ENCODE measurements around the gene PIK3C2G.

The PIK3C2G gene

DNA sequence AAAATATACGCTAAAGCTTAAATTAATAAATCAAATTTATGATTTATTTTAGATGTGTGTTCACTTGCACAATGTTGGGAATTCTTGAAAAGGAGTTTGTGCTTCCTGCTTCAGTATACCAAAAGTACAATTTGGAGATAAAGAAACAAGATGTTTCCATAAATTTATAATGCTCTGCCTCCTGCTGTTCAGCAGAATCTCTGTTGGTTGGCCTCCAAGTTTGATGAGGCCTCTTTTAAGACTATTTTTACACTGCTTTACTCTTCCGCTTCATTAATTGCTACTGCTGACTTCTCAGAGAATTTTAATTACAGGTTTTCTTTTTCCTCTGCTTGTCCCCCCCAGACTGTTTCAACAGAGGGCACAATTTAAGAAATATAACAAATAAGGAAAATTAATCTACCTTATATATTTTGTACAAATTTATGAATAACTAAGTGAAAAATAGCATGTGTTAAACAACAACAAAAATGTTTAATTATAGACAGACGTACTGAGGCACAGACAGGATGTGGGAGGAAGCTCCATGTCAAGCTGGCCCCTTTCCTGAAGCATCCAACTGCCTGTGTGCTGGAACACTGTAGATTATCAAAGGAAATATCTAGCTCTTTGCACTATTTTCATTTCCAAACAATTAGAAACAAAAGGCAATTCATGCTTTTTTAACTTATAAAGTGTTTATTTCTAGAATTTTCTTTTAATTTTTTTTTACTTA, 83.9 kb downstream of the PIK3C2G start:
- no peak for DNase-seq (ENCODE audit: low spot score)

DNA sequence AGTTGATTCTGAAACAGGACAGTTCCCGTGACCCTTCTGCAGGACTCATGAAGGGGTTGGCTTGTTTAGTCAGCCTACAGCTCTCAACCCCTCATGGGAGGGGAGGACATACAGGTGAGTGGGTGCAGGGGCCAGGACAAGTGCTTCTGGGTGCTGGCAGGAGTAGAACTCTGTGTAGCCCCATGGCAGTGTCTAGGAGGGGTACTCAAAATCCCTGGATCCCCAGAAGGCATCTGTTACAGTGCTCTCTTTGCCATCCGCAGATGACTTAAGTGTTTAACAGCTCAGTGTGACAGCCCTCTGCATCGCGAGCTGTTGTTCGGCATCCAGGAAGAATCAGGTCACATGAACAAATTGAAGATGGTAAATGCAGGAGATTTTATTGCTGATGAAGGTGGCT, 91.0 kb downstream of the PIK3C2G start:
- no peak for DNase-seq (ENCODE audit: low spot score)

GRCh38 chr12:18355429-18355828, 94.1 kb downstream of the PIK3C2G start:
- no peak for DNase-seq (ENCODE audit: low spot score)

DNA sequence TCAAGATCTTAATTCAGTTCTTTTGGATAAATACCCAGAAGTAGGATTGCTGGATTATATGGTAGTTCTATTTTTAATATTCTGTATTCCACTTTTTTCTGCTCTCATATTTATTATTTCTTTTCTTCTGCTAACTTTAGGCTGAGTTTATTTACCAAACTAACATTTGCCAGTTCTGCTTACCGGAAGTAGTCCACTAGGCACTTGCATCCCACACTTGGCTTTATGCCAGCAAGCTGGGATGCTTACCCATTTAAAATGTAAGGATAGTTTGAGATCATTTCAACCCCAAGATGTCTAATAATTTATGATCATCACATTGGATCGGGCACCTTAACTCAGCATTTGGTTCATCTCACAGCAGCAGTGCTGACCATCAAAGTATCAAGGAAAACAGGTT, 96.8 kb downstream of the PIK3C2G start:
- DNase-seq (ENCODE audit: low spot score): no peak

DNA sequence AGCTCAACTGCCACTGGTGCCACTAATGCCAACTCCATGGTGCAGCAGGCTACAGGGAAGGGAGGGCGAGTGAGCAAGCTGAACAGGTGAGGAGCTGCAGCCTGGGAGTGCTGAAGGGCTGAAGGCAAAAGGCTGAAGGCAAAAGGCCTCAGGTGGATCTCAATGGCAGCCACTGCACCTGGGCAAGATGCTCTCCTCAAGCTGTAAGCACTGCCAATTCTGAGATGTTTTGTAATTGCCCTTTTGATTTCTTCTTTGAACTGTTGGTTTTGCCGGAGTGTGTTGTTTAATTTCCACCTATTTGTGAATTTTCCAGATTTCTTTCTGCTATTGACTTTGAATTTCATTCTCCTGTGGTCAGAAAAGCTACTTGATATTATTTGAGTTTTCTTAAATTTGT, 97.6 kb downstream of the PIK3C2G start:
- no peak for DNase-seq (ENCODE audit: low spot score)

DNA sequence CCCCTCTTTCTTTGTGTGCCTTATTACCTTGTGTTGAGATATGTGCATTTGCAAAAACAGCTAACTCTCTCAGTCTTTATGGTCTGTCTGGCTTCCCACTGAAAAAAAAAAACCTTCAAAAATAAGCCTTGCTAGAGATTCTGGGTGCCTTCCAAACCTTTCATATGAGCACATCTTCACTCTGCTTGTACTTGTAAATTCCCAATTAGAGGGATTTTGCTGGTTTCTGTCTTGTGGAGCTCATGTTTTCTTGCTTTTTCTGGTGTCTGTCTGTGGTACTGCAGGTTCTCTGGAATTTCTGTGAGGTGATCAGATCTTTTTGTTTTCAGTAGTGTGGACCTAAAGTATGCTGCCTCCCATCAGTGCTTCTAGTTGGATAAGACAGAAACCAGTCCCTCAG, 100.1 kb downstream of the PIK3C2G start:
- DNase-seq (ENCODE audit: low spot score): no peak

DNA sequence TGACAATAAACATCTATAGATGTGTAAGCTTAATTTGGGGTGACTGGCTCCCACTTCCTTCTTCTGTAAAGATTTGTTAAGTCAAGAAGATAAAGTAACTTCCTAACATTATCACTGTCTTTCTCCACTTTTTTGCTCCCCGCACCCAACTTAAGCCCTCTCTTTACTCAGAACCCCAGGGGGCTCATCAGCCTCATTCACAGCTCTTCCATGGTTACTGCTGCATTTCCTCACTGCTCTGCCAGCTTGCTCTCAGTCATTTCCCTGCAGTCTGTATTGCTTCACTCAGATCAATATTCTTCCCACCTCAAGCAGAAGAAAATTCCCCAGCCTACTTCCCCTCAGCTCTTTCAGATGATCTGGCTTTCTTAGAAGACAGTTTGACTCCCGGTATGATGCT, 102.0 kb downstream of the PIK3C2G start:
- DNase-seq (ENCODE audit: low spot score): no peak

- no peak for DNase-seq (ENCODE audit: low spot score)
Measured at GRCh38 chr12:18368594-18368993, 107.3 kb downstream of the PIK3C2G start.

DNA sequence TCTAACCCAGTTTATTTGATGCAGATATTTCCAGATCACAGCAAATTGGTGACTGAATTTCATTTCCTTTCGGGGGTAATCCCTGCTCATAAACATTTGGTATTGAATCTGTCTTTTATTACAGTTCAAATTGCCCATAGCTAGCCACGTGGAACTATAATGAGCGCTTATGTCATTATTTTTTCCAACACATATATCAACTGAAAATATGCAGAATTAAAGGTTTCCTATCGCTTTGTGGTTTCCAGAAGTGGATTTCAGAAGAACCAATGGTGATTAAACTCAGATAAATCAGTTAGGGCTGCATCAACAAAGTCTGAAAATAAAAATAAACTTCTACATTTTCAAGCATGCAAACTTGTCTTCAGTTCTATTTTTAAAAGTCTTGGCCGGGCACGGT, 111.9 kb downstream of the PIK3C2G start:
- DNase-seq (ENCODE audit: low spot score): no peak

DNA sequence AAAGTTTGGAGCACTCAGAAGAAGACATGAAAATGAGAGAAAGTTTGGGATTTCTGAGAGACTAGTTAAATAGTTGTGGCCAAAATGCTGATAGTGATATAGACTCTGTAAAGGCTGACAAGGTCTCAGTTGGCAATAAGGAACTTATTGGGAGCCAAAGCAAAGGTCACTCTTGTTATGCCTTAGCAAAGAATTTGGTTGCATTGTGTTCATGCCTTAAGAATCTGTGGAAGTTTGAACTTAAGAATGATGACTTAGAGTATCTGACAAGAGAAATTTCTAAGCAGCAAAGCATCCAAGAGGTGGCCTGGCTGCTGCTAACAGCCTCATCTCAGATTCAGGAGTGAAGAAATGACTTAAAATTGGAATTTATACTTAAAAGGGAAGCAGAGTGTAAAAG, 113.8 kb downstream of the PIK3C2G start:
- no peak for DNase-seq (ENCODE audit: low spot score)

DNA sequence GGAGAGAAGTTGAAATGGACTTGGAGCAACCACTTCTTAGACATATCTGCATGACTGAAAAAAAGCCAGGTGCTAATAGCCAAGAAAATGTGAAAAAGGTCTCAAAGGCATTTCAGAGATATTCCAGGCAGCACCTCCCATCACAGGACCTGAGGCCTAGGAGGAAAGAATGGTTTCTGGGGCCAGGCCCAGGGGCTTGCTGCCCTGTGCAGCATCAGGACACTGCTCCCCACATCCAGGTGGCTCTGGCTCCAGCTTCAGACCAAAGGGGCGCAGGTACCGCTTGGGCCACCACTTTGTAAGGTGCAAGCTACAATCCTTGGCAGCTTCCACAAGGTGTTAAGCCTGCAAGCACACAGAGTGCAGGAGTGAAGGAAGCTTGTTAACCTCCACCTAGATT, 114.3 kb downstream of the PIK3C2G start:
- DNase-seq (ENCODE audit: low spot score): no peak

GRCh38 chr12:18382236-18382885, 121.0 kb downstream of the PIK3C2G start:
- no peak for DNase-seq (ENCODE audit: low spot score)

- no peak for DNase-seq (ENCODE audit: low spot score)
Measured at GRCh38 chr12:18383203-18383602, 121.9 kb downstream of the PIK3C2G start.

DNA sequence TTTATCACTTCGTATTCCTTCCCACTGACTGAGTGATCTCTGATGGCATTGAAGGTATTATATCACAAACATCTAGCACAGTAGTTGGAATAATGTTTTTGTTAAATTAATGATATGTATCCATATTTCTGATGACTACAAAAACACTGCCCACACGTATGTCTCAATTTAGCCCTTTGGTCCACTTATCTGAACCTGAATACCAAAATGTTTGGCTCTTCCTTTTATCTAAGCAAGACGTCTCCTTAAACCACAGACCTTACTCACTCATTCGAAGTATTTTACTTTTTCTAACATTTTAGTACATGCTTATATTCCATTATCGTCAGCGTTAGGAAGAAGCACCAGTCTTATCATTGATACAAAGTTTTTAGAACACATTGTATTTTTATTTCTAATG, 126.4 kb downstream of the PIK3C2G start:
- DNase-seq (ENCODE audit: low spot score): no peak

- no peak for DNase-seq (ENCODE audit: low spot score)
Measured at GRCh38 chr12:18389820-18390219, 128.5 kb downstream of the PIK3C2G start.

- no peak for DNase-seq (ENCODE audit: low spot score)
Measured at GRCh38 chr12:18391151-18391550, 129.8 kb downstream of the PIK3C2G start.

DNA sequence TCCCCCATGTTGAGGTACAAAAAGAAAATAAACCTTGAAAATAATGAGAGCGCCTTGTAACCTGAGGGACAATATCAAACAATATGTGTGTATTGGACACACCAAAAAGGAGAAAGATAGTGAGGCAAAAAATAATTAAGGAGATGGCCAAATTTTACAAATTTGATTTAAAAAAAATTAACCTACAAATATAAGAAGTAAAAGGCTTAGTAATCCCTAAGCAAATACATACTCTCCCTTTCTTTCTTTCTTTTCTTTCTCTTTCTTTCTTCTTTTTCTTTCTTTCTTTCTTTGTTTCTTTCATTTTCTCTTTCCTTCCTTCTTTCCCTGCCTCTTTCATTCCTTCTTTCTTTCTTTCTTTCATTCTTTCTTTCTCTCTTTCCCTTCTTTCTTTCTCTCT, 133.4 kb downstream of the PIK3C2G start:
- DNase-seq (ENCODE audit: low spot score): no peak

GRCh38 chr12:18400186-18400585, 138.9 kb downstream of the PIK3C2G start:
- DNase-seq (ENCODE audit: low spot score): no peak

DNA sequence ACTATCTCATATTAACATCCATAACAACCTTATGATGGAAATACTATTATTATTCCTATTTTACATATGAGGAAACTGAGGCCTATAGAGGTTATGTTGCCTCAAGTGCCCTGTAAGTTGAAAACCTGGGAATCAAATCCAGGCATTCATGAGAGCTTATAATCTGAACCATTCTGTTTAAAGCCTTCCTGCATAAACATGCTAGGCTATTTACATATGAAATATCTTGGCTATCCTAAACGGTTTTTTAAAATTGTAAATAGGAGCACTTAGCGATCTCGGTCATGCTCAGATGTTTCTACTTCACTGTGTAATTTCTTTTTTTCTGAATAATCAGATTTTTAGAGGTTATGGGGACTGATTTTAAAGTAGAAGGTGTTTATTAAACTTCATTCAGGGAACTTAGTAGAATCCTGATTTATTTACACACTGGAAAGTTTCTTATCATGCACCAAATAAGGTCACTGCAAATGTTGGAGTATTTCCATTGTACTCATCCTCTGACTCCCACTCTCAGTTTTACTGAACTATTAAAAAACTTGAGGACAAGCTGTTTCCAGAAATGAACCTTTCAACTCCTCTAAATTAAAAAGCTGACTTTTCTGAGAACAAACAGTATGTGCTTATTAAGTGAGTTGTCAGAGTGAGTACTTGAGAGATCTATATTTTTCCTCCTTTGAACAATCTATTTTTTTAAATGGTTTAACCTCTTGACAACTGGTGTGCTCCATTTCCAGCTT, 141.7 kb downstream of the PIK3C2G start:
- DNase-seq (ENCODE audit: low spot score): no peak

- no peak for DNase-seq (ENCODE audit: low spot score)
Measured at GRCh38 chr12:18411453-18411852, 150.1 kb downstream of the PIK3C2G start.

- no peak for DNase-seq (ENCODE audit: low spot score)
Measured at GRCh38 chr12:18414671-18415070, 153.4 kb downstream of the PIK3C2G start.

DNA sequence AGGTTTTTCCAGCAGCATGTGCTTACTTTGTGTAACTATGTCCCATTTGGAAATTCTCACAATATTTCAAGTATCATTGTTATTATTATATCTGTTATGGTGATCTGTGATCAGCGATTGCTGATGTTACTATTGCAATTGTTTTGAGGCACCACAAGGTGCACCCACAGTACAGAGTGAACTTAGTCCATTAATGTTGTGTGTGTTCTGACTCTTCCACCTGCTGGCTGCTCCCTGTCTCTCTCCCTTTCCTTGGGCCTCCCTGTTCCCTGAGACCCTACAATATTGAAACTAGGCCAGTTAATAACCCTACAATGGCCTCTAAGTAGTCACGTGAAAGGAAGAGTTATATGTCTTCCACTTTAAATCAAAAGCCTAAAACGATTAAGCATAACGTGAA, 153.9 kb downstream of the PIK3C2G start:
- DNase-seq (ENCODE audit: low spot score): no peak

- no peak for DNase-seq (ENCODE audit: low spot score)
Measured at GRCh38 chr12:18416412-18416811, 155.1 kb downstream of the PIK3C2G start.

All from ecto neural progenitor cell (in vitro differentiated cells).